GM21619 (cell line): ENCODE results near the gene CCL28.
"Not testable (repeated sequence)": the region's sequence is repeated elsewhere in the genome, so short reads cannot be mapped to it uniquely, and the experiment has no call there.

Source experiments
- ATAC-seq: cut with Tn5 transposase; IDR thresholded peaks from one replicate; pipeline ENCODE4 v1.9.1; 2021; ENCODE audit not compliant: unreplicated experiment

CCL28 gene, protein sequence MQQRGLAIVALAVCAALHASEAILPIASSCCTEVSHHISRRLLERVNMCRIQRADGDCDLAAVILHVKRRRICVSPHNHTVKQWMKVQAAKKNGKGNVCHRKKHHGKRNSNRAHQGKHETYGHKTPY

DNA sequence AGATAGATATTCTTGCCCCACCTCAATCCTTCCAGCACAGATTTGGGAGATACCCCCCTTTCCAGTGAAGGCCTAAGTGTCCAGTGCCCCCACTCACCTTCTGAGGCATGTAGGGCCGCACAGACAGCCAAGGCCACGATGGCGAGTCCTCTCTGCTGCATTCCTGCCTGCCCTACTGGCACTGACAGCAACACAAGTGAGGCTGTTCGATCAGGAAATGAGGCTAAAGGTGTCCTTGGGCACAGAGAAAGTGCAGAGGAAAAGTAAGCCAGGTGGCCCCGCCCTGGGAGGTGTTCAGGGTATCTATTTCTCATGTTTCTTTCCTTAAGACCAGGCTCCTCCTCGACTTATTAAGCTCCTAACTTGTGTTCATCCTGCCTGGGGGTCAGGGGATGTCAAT, at the start of gene CCL28:
Gene CCL28 (minus strand): TSS at position 236 of the 400 bp plus-strand sequence. CDS start 75 bp downstream, at position 161.
- ATAC-seq, result no peak

DNA sequence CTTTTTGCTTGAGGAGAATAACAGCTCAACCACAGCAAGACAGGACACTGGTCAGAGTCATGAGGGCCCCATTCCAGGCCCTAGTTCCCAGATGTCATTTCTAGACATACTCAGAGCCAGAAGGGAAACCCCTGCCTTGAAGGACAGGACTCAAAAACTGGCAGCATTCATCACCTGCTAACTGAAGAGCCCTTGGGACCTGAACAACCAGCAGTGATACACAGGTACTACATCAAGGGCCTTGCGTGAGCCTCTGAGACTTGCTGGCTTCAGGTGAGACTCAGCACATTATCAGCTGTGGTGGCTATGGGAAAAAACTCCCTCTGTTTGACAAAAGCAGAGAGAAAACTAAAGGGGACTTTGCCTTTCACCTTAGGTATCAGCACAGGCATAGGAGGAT, 48.9 kb upstream of the CCL28 start:
- no peak for ATAC-seq

DNA sequence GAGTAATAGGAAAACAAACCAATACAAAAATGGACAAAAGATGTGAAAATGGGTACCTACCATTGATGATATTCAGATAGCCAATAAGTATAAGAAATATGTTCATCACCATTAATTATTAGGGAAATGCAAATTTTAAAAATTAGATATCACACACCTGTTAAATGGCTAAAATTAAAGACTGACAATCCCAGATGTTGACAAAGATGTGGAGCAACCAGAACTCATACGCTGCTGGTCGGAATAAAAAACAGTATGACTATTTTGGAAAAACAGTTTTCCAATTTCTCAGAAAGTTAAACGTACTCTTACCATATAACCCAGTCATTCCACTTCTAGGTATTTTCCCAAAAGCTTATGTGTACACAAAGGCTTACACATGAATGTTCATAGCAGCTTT, 44.4 kb upstream of the CCL28 start:
- ATAC-seq, result no peak

DNA sequence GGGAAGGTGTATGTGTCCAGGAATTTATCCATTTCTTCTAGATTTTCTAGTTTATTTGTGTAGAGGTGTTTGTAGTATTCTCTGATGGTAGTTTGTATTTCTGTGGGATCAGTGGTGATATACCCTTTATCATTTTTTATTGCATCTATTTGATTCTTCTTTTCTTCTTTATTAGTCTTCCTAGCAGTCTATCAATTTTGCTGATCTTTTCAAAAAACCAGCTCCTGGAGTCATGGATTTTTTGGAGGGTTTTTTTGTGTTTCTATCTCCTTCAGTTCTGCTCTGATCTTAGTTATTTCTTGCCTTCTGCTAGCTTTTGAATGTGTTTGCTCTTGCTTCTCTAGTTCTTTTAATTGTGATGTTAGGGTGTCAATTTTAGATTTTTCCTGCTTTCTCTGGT, 29.4 kb upstream of the CCL28 start:
- ATAC-seq, result not testable (repeated sequence)

DNA sequence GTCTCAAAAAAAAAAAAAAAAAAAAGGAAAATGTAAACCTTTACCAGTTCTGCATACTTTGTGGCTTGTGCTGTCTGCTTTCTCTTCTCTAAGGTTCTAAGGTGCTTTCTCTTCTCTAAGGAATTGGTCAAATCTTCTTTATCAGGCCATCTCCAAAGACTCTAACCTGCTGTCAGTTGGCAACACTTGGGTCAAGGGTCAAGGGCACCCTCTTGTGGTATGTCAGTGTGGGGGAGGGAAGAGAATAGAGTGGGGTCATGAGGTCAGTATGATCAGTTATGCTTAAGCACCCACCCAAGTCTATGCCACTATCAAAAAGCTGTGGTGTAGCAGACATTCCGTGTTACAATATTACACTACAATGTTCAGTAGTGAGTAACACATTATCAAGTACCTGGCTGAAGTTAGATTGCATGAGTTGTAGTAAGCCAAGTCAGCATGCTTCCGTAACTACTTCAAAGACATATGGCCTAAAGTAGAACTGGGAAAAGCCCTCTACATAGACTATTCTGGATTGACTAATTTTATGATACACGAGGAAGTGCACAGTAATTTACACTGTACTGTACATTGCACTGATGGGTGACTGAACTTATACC, 25.0 kb upstream of the CCL28 start:
- ATAC-seq, result no peak

DNA sequence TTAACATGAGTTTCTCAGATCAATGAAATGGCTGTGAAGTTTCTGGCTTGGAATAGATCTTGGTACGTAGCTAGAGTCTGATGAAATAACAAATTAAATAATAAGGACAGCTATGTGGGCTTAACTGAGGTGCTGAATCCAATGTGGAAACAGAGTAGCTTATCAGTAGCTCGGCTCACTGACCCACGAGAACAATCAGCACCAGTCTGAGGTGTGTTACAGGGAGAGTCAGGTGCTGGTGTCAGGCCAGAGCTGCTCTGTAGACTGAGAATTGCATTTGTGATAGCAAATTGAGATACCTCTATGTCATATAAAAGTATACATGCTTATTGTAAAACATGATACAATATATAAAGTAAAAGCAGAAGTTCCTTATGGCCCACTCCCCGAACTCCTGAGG, 21.2 kb upstream of the CCL28 start:
- ATAC-seq, result no peak

DNA sequence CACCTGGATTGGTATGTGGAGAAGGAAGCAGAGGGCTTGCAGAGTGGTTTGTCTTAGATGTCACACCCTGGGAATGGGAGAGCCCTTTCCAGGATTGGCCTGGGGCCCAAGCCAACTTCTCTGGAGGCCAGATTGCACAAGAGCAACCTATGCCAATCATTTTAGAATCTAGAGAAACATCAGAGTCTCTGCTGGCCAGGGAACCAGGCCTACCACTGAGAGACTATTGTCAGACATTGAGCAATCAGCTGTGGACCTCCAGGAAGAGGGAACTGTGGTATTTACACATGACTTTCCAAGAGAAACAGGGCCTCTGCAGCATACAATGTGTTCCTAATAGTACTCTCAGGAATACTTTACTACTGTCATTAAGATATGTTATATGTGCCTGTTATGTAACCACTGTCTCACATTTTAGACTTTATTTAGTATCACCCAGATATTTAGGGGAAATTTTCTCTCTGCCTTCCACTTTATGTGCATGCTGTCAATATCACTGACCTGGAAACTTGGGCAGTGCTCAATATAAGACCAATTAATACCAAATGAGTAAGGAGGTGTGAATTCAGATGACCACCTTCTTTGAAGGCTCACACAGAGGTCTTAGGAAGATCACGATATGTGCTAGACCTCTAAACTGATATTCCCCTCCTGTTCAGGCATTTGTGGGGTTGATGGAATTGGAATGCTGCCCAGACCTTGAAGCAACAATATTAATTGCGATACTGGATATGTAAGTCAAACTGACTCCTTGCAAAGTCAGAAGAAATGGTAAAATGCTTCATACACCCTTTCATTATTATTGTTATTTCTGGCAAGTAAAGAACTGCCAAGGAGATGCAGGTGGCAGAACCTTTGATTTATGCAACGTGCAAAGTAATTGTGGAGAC, 20.5 kb upstream of the CCL28 start:
- ATAC-seq, result no peak

DNA sequence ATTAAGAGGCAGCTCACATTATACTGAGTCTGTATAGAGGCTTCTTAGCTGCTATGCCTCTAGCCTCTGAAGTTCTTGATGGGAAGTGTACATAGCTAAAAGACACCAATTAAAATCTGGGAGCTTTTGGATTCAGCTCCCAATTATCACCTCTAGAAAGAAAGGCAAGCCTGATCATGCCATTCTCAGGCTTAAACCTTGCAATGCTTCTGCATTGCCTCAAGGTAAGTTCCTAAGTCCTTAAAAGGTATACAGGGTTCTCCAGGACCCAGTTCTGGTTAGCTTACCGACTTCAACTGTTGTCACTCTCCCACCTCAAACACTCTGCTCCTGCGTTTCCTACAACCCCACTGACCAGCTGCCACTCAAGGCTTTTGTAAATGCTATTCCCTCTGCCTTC, 17.5 kb upstream of the CCL28 start:
- no peak for ATAC-seq

DNA sequence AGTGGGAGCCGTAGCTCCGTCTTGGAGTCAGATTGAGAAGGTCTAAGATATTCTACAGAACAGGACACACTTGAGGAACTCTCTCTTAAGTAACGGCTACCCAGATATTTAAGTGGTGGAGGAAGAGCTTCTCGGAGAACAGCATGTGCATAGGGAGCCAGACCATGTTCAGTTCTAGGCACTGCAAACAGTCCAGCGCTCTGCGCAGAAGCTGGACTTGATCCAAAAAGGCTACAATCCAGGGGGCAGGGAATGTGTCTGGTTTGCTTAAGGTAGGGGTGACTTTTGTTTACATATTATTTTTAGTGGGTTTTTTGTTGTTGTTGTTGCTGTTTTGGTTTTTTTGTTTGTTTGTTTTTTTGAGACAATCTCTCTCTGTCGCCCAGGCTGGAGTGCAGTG, 16.8 kb upstream of the CCL28 start:
- no peak for ATAC-seq

DNA sequence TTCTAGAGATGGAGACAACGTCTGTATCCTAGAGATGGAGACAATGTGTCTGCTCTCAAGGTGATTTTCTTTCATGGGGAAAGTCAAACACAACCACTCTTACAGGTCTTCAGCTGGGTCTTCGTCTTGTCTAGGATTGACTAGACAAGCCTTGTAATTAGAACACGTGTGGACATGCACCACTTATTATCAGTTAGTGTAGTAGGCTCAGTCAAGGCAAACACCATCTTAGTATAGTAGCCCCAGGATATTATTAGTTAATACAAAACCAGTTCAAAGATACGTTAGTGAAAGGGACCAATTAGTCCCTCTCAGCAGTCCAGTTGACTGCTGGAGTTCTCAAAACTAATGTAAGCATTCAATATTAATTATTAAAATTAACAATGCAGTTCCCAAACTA, 15.1 kb upstream of the CCL28 start:
- ATAC-seq, result no peak

DNA sequence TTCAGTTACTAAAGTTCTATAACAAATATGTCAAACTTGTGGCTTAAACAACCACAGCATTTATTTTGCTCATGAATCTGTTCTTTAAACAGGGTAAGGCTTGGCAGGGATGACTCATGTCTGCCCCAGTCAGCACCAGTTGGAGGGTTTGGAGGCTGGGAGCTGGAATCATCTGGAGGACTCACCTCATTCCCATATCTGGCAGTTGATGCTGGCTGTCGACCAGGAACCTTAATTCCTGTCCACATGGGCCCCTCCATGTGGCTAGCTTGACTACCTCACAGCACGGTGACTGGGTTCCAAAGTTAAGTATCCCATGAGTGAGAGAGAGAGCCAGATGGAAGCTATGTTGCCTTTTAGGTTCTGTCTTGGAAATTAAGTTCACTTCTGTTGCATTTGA, 13.8 kb upstream of the CCL28 start:
- no peak for ATAC-seq

DNA sequence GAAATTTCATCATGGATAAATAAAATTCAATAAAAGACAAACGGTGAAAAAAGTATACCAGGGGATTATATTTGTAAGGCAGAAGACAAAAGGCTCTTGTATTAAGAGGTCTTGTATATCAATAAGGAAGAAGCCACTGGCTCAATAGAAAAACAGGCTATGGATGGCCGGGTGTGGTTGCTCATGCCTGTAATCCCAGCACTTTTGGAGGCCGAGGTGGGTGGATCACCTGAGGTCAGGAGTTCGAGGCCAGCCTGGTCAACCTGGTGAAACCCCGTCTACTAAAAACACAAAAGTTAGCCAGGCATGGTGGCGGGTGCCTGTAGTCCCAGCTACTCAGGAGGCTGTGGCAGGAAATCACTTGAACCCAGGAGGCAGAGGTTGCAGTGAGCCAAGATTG, 10.9 kb upstream of the CCL28 start:
- ATAC-seq, result not testable (repeated sequence)

DNA sequence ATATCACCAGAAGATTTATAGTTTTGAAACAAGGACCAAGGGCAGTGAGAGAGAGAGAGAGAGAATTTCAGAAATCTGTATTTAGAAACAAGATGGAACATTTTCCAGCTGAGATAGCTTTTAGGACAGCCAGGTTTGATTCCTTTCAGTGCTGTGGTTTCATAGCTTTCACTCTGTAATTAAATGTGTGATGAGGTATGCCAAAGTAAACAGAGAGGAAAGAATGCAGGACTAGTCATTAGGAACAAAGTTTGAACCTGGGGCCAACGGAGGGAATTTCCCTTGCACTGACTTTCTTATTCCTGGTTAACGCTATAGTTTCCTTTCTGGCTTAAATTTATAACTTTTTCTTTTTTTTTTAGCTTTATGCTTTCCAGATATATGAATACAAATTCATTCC, 10.0 kb upstream of the CCL28 start:
- ATAC-seq, result no peak

DNA sequence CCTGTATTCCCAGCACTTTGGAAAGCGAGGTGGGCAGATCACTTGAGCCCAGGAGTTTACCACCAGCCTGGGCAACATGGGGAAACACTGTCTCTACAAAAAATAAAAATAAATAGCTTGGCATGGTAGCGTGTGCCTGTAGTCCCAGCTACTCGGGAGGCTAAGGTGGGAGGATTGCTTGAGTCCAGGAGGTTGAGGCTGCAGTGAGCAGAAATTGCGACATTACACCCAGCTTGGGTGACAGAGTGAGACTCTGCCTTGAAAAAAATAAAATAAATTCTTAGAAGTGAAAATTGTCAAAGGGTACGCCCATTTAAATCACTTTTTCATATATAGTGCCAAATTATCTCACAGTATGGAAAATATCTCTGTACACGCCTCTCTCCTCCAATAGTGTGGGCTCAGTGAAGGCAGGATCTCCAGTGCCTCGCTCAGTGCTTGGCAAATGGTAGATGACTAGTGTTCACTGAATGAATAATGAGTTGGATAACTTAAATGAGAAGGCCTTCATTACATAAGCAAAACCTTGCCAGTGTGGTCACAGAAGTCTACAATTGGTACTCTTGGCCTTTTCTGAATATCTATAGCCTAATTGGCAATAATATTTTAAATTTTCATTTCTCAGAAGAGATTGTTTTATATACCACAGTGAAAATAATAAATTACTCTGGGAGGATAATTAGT, 9.4 kb upstream of the CCL28 start:
- ATAC-seq, result no peak

DNA sequence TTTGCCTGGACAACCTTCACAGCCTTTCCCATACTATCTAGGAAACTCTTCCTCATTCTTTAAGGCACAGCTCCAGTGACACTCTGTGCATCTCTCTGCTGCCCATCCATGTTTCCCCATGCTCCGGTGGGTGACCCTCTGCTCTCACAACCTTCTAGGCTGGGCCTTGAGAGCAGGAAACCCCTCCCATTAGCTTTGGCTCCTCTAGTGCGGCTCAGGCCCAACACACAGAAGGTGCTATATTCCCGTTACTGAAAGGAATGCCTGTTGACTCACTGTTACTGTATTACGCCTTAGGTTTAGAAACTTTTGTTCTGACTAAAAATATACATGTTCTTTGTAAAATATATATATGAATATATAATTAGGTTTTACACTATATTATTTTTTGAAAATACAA, 8.1 kb upstream of the CCL28 start:
- no peak for ATAC-seq

DNA sequence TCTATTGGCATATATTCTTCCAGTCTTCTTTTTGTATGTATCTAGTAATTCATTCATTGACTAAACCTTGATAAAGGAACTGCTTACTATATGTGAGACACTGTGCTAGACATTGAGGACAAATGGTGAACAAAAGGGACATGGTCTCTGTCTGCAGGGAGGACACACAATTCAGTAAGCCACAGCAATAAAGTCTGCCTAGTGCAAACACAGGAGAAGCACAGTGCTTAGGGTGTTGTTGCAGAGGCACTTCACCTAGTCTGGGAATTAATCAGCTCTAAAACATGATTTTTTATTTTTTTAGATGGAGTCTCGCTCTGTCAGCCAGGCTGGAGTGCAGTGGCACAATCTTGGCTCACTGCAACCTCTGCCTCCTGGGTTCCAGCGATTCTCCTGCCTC, 6.4 kb upstream of the CCL28 start:
- ATAC-seq, result no peak

DNA sequence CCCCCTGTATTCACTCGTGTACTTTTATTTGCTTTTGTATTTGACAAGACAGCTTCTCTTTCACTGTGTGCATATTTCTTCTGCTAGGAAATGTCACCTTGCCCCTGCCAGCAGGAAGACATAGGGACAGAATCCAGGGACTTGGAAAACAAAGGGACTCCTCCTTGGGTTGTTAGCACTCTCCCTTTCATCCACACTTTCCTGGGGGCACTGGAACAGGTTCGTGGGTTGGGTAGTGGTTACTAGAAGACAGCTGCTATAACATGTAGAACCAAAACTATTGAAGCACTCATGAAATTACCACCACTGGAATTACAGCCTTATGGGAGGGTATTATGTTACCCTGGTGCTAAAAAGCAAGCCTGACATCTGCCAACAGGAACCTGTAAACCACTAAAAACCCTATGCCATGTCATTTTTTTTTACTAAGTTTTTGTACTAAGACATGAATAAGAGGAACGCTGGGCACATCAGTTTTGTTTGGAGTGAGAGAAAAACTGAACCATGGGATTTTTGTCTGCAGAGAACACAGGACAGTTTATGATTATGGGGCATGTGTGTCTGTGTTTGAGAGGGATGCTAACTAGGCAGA, 4.7 kb upstream of the CCL28 start:
- no peak for ATAC-seq

DNA sequence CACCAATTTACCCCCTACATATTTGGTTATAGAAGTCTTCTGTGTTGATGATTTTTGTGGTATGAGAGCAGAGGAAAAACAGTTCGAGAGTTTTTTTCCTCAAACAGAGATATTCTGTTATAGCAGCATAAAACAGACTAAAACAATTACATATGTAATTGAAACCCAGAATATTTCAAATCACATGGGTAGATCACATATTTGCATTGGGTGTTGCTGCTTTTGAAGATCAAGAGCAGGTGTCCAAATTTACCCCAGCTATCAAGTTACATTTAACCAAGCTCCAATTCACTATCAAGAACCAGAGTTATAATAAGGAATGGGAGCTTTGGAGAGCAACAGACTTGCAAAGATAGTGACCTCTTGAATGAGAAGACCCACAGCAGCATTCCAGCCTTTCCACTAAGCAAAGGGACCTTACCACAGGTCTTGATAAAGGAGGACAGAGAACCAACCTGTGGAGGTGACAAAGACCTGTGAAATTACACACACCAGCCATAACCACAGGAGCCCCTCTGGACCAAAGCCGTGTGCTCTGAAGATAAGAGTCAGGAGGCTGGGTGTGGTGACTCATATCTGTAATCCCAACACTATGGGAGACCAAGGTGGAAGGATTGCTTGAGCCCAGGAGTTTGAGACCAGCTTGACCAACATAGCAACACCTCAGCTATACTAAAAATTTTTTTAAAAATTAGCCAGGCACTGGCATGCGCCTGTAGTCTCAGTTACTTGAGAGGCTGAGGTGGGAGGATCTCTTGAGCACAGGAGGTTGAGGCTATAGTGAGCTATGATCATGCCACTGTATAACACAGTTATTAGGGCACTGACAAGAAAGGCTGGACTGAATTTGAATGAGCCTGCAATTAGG, 4.0 kb upstream of the CCL28 start:
- ATAC-seq, result no peak

DNA sequence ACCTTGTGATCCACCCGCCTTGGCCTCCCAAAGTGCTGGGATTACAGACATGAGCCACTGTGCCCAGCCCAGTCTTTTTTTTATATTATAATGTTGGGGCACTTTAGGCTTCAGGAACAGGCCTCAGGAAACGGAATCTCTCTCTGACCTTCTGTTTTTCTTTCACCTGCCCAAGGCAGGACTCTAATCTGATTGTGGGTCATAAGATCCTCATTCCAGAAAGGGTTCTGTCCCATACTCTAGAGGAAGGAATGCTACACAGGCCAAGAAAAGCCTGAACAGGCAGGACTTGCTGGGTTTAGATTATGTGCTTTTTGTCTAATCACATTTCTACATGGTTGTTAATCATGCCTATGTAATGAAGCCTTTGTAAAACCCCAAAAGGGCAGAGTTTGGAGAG, 1.8 kb upstream of the CCL28 start:
- no peak for ATAC-seq

DNA sequence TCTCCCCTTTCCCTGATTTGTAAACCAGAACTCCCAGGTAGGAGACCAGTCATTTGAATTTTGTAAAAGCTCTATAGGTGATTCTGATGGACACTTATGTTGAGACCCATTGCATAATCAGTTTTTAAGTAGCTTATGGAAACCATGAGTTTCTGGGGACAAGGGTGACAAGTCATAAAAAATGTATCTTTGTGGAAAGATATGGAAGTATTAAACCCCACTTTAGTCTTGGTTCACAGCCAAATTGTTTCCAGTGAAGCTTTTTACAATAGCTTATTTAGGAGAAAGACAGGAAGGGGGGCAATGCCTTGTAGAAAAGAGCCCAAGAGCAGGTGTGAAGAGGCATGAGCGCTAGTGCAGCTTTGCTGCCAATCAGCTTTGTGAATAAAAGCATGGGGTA, 453 bp upstream of the CCL28 start:
- no peak for ATAC-seq
